HG03521 (cell line): ENCODE data around the gene XPR1.

Experiments
- ATAC-seq: cut with Tn5 transposase; IDR thresholded peaks from one replicate; pipeline ENCODE4 v1.9.1; 2021; ENCODE audit warnings: mild to moderate bottlenecking, moderate library complexity; ENCODE audit not compliant: unreplicated experiment

Gene XPR1

DNA sequence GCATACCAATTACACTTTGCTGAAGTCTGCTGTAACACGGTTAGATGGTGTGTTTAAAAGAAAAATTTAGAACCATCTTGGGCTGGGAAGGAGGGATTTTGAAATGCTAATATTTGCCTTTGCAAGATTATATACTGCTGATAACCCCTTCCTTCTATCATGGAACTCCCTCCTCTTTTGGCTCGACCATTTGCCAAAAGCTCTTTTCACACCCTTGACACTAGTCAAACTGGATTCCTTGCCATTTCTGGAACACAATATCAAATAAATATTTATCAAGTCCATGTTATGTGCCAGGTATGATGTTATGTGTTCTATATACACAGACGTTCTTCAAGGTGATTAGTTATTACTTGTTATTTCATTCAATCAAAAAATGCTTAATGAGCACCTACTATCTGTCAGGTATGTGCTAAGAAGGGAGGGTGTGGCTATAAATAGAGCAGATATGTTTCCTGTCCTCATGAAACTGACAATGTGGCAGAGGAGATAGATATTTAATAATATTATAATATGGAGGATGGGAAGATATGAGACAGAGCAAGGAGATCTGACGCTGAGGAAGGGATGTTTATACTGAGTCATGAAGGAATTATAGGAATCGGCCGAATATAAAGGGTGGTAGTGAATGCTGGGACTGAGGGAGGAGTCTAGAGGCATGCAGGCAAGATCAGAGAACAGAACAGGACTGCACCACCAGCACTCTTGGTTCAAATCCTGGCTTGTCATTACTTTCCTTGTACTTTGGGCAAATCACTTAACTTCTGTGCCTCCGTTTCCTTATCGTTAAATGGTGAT, 16.1 kb upstream of the XPR1 start:
- ATAC-seq: no peak

DNA sequence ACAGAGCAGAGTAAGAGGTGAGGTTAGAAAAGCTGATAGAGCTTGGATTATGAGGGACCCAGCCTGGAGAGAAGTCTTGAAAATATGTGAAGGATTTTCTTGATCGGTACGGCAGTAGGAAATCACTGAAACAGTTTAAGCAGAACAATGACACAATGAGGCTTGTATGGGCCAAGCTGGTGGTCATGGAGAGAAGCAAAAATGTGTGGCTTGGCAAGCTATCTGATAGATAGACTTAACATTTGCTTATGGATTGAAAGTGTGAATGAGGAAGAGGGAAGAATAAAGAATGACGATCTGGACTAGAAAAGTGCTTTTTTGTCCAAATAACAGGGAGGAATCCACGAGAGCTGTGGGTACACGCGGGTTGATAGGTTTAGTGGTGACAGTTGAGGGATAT, 15.4 kb upstream of the XPR1 start:
- no peak for ATAC-seq

DNA sequence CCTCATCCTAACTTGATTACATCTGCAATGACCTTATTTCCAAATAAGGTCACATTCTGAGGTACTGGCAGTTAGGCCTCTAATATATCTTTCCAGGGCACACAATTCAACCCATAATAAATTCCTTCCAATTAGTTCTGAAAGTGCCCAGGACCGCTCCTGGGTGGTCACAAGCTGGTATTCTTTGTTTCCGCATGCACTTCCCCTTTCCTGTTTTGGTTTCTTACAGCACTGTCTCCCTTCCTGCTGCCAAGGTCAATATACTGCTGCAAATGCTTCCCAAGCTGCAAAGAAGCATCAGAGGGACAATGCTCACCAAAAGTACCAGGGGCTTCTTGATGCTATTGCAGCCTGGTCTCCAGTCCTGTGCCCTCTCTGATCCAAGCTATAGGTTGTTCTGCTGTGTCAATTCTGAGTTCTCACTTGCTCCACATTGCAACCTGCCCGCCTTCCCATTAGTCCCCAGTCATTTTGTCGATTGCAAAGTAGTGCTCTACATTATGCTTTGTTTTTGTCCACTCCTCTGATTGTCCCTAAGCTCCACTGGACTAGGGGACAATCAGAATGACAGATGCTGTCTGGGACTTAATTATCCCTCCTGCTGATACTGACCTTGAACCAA, 13.9 kb upstream of the XPR1 start:
- ATAC-seq: no peak

DNA sequence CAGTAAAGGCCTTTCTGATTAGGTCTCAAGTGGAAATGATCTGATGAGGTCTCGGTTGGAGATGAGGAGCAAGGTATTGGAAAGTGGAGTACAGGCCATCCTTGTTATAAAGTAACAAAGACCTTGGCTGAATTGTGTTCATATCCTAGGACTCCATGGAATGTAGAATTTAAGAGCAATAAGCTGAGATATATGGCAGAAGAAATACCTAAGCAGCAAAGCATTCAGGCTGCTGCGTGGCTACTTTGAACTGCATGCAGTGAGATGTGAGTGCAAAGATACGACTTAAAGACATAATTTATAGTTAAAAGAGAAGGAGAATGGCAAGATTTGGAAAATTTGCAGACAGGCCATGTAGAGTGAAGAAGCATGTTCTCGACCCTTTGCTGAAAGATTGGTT, 11.2 kb upstream of the XPR1 start:
- no peak for ATAC-seq

DNA sequence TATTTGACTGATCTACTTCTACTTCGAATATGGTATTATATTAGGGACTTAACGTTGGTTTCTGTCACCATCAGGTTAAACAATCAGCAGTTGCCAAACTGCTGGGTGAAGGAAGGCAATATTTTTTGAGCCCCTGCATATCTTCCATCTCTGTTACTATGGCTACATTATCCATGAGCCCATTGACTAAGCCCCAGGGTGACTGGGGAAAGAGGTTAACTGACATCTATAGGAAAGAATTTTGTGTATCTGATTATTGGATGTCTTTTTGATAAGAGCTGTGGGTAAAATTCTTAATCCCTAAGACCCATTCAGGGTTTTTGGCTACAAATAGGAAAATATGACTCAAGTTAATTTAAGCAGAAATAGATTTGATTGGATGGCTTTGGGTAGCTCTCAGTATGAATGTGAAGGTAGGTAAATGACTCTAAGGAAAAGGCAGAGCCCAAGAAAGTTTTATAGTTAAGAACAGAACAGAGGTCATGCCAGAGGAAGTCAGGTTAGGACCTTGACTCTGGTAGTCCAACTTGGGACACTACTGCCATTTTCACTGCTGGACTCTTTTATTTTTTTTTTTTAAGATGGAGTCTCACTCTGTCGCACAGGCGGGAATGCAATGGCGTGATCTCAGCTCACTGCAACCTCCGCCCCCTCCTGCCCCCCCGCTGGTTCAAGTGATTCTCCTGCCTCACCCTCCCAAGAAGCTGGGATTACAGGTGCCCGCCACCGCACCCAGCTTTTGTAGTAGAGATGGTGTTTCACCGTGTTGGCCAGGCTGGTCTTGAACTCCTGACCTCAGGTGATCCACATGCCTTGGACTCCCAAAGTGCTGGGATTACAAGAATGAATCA, 8.9 kb upstream of the XPR1 start:
- ATAC-seq: no peak

DNA sequence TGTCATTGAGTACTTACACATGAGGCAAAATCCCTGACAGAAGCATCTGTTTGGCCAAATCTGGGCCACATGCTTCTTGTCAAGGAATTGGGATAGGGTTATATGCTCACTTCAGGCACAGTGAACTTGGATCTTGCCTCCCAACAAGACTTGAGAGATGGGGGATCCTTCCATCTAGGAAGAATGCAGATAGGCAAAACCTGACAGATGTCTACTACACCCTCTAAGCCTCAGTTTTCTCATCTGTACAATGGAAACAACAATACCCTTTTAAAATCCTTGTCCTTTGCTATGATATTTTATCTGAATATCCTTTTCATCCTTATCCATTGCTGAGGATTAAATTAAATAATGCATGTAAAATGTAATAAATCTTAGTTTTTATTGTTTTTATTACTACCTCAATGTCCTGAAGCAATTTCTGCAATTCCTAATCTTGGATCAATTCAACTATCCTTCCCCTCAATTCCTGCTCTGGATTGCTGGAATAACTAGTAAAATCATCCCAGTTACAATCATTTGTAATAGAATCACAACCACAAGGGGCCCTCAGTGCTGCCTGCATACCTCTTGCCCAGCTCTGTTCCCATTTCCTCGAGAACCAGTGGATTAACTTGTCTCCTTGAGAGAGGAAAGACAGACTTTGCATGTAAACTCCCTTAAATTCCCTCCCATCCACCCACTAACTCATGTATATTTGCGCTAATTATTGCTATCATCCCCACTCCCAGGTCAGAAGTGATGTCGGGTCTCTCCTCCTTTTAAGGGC, 8.1 kb upstream of the XPR1 start:
- ATAC-seq: no peak

DNA sequence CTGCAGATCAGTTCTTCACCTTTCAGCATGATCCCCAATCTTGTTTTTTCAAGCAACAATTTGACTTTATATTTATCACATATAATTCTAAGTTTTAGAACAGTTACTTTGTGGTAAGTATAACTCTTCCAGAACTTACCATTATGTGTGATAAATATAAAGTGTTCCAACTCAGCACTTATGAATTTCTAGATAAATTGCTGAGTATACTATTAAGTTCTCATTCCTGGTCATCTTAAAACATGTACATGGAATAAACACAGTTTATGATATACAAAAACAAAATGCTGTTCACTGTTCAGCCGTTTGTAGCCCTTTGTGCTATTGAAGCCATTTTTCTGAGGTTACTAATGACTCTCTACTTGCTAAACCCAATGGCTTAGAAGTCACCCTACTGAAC, 5.1 kb upstream of the XPR1 start:
- ATAC-seq: no peak

DNA sequence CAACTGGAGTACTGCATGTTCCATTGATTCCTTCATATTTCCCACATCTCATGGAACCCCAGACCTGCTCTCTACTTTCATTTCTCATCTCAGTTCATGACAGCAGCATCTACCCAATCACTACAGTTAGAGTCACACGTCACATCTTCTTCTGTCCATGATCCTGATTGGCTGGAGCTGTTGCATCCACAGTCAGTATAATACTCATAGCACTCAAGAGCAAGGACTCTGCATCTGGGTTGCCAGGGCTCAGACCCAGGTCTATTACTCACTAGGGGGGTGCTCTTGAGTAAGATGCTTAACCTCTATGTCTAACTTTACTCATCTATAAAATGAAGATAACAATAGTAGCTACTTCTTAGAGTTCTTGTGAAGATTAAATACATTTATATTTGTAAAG, 4.4 kb upstream of the XPR1 start:
- no peak for ATAC-seq

DNA sequence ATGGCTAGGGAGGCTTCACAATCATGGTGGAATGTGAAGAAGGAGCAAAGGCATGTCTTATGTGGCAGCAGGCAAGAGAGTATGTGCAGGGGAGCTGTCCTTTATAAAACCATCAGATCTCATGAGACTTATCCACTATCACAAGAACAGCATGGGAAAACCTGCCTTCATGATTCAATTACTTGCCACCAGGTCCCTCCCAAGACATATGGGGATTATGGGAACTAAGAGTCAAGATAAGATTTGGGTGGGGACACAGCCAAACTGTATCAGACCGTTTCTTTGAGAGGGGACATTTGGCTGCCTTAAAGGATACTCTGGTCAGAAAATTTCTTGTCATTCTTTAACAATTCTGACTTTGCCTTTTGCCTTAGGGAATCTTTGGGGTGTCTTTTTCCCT, 3.2 kb upstream of the XPR1 start:
- no peak for ATAC-seq

DNA sequence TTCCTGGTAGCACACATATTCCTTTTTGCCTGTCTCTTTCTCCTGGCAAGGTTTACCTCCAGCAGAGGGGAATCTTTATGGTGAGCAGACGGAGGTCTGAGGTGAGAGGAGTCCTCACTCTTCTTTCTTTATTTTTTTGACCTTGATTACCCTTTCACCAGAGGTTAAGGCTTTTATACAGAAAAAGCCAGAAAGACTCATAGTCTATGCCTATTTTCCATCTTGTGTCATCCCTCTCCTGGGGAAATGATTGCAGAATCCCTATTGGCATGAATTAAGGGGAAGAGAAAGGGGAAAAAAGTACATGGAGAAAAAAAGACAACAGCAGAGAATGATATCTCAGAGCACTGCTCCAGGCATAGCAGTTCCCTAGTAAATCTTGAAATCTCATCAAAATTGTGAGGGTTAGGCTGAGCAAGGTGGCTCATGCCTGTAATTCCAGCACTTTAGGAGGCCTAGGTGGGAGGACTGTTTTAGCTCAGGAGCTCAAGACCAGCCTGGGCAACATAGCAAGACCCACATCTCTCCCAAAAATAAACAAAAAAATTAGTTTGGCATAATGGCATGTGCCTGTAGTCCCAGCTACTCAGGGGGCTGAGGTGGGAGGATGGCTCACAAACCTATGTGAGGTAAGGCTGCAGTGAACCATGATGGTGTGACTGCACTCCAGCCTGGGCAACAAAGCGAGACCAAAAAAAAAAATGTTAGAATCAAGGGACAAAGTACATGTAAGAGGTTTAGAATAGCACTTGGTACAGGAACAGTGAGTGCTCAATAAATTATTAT, 1.2 kb upstream of the XPR1 start:
- no peak for ATAC-seq

DNA sequence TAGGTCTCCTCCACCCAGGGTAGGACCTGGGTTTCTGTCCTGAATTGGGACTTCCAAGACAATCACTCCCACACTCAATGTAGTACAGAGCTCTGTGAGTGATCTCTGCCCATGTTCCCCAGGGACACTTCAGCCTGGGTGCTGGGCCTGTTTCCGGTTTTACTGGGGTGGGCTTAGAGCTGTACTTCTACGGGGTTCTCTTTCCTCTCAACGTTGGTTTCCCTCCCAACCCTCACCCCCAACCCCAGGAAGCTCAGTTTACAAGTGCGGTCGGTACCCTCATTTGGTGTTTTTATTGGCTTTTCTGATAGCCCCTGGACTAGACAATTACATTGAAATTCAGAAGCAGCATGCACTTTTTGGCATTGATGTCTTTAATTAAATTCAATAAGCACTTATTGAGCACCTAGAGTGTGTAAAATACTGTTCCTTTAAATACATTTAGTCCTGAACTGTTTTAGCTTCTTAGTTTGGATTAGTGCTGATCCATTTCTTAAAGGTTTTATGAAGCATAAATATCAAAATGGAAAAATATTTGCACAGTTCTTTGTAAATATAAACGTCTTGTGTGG, 542 bp upstream of the XPR1 start:
- no peak for ATAC-seq

DNA sequence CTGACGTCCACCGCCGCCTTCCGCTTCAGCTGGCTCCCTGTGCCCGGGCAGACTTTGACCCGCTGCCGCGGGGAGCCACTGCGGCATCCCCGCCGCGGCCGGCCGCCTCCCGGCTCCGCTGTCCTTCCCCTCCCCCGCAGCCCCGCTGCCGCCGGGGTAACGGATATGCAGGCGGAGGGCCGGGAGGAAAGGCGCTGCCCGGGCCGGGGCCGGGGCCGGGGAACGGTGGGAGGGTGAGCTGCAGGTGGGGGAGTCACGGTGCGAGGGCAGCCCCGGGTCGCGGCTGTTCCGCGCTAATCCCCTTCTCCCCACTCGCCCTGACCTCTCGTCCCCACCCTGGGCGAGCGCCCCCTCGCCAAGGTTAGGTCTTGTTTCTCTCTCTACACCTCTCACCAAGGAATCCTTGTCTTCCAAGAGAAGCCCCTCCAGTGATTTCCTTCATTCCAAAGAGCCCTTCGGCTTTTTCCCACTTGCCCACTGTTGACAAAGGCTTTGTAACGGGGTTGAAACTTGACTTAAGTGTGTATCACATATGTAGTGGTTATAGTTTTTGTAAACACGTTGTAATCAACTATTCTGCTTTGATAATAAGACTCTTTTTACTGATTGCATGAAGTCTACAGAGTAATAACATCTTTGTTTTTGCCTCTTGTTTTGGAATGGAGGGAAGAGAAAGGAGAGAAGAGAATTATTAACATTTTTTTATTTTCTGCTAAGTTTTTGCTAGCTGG, 669 bp downstream of the XPR1 start:
- ATAC-seq: peak; percentile 32

DNA sequence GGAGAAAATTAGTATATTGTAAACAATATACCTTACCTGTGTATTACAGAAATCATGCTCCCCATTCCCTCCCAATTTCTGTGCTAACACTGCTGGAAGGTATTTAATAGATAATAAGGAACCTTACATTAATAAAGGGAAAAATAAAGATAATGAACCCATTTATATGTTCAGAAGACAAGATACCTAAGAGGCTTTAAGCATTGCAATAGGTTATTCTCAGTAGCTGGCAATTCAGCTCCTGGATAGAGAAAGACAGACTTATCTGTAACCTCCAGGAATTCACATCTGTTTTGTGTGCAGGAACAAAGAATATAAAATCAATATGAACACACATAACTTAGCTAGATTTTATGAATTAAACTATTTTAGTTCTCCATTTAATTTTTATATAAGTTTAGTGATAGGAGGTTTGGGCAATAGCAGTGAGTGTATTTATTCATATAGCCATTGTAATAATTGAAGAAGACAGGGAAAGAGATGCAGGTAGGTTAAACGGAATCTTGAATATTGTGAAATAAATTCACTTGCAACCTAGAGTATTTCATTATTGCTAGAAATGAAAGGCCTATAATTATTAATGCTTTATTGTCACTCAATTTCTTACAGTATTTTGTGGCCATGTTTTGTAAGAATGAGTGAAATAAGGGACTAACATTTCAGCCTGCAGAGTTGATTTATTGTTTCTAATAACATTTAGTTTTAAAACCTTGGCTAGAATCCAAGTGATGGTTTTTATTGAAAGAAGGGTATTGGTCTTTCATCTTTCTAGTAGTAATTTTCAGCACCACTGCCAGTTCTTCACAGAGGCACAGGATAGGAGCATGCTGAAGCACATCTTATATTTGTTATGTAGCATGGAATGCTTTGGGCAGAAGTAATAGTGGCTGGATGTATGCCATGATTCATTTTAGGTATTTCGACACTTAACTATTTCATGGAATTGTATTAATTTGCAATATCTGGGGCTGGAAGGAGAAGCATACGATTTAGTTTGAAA, 1.5 kb downstream of the XPR1 start:
- no peak for ATAC-seq

DNA sequence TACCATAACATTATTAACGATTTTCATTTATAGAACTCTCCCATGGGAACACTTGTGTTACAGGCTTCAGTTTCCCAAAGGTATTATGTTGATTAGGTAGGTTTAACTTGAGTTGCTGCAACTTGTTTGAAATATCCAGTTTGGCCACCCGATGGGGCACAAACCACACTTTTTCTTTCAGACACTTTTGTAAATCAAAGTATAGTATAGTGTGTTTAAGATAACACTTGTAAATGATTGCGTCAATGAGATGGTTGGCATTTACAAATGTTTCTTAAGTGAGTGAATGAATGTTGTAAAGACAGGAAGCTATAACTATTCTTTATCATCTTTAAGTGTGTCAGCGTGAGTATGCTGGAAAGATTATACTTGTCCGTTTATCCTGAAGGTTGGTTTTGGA, 4.3 kb downstream of the XPR1 start:
- ATAC-seq: no peak

DNA sequence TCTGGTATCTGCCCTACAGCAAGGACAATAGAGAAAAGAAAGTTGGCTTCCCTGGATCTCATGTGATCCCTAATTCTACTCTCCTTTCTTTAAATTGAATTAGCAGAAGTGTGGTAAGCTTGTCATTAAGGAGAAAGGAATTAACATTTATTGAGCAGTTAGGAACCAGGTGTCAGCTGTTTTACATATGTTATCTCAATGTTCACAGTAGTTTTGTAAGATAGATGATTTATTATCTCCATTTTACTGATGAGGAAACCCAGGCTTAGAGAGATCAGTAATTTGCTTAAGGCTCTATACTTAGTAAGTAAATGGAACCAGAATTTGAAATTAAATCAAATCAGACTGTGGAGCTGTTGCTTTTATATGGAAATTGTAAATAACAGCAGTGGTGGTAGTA, 8.0 kb downstream of the XPR1 start:
- ATAC-seq: no peak

DNA sequence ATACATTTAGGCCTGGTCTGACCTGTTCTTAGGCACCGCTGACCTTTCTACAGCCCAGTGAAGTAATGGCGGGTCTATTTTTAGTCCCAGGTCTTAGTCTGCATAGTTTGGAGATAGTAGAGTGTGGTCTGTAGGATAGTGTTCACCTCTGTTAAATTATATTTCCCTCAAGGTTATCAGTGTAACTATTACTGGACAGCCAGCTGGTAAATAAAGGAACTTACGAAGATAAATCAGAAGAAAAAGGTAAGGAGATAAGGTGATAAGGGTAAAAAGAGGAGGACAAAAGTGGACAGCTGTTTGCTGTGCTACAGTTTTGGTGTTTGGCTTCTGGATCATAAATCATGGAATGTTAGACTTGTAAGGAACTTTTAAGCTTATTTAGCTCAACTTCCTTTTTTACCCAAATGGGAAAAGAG, 8.7 kb downstream of the XPR1 start:
- no peak for ATAC-seq

DNA sequence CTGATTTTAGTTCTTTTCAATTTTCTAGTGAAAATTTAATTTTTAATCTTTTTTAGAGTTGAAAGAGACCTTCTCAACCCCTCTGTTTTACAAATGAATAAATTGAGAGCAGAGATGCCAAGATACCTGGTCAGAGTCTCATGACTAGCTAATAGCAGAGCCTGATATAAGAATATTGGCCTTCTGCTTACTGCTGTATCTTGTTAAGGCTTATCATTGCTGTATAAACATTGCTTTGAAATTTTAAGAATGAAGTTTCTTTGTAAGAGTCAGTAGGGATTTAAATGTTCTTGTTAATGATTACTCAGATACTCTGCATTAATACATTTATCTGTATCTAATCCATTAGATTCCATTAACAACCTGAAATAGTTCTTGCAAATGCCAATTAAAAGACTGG, 9.8 kb downstream of the XPR1 start:
- ATAC-seq: no peak

DNA sequence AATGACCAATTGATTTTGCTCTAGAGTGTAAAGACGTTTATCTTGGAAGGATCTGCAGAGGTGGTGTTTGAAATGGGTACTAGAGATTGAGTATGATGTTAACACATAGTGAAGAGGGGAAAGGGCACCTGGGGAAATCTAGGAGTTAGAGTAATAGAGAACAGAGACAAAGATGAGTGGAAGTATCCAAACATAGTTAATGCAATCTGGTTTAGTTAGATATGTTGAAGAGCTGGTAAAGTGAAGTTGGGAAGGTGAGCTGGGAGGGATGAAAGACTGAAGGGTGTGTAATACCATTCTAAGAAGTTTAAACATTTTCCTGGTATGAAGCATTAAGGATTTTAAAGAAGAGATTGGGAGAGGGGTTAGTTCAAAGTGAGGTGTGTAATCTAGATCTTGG, 11.0 kb downstream of the XPR1 start:
- no peak for ATAC-seq
